ENCODE results near the gene NCAPG2. TPM values are rescaled to one million over a fixed set of nuclear protein-coding genes. Genes with fewer than 3 reads are reported as not detected.

The NCAPG2 gene
- total RNA-seq, 2 donors from 2014 or later = 0.66 to 8.8 TPM

DNA sequence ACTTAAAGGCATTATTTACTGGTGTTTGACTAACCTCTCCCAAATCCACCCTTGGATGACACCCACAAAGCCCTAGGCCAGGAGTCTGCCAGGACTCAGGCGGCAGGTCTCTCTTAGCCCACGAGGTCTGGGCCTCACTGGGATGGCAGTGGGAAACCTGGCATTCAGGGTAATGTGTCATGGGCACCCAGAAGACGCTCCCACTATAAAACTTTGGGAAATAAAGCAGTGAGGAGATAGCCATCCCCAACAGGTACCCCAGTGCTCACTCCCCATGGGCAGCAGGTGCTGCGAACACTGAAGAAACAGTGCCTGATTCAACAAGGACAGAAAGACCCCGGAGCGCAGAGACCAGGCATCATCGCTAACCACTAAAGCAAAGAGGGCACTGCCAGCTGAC, 102.6 kb downstream of the NCAPG2 start:
- Histone ChIP-seq H3K27ac (no peak overlapping the region), H3K4me3 (no peak overlapping the region), H3K4me1 (no peaks in the 10 kb centered on the region), H3K36me3 (replicated peaks in 1 of 2; ENCODE audit: insufficient read depth in 1 of 2, low read depth in 2 of 2) (no peaks in the 10 kb centered on the region), H3K27me3 (no peaks in the 10 kb centered on the region), H3K9me3 (no peaks in the 10 kb centered on the region)
- TF ChIP-seq, protein P1, sequence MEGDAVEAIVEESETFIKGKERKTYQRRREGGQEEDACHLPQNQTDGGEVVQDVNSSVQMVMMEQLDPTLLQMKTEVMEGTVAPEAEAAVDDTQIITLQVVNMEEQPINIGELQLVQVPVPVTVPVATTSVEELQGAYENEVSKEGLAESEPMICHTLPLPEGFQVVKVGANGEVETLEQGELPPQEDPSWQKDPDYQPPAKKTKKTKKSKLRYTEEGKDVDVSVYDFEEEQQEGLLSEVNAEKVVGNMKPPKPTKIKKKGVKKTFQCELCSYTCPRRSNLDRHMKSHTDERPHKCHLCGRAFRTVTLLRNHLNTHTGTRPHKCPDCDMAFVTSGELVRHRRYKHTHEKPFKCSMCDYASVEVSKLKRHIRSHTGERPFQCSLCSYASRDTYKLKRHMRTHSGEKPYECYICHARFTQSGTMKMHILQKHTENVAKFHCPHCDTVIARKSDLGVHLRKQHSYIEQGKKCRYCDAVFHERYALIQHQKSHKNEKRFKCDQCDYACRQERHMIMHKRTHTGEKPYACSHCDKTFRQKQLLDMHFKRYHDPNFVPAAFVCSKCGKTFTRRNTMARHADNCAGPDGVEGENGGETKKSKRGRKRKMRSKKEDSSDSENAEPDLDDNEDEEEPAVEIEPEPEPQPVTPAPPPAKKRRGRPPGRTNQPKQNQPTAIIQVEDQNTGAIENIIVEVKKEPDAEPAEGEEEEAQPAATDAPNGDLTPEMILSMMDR (IDR thresholded peaks at IDR 0.05) = no peak
- TF ChIP-seq POLR2A (IDR thresholded peaks at IDR 0.05) = no peak
- intact Hi-C loops (cut with DNase I) = no loop called here
- 96 to 100% methylated on average over 3 to 7 of the region's 7 CpGs for WGBS, 2 donors
- DNase-seq (no peak), ATAC-seq (no peak)

DNA sequence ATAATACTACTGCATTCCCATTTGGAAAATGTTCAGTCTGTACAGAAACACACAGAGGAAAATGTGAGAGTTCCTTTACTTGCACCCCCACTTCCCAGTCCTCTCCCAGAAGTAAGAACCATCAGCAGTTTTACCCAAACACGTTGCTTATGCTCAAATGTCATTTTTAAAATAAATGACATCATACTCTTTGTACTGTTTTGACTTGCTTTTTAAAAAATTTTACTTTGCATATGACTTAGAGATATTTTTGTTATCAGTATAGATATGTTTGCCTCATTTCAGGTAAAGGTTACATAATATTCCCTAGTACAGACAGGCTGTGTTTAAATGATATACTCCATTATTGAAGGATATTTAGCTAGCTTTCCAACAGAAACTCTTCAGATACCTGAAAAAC, 103.5 kb downstream of the NCAPG2 start:
- H3K36me3 ChIP-seq (replicated peaks in 1 of 2; ENCODE audit: insufficient read depth in 1 of 2, low read depth in 2 of 2) = no peaks in the 10 kb centered on the region
- H3K9me3 ChIP-seq = no peaks in the 10 kb centered on the region
- 46 to 65% methylated on average over 1 of the region's 1 CpG for WGBS, 2 donors
- TF ChIP-seq, protein P1 (IDR thresholded peaks at IDR 0.05) = no peak
- TF ChIP-seq POLR2A (IDR thresholded peaks at IDR 0.05) = no peak
- DNase-seq (no peak), ATAC-seq (no peak)
- no peak overlapping the region for H3K27ac ChIP-seq
- intact Hi-C loops (cut with DNase I) = no loop called here
- no peaks in the 10 kb centered on the region for H3K27me3 ChIP-seq
- no peaks in the 10 kb centered on the region for H3K4me1 ChIP-seq
- no peak overlapping the region for H3K4me3 ChIP-seq

DNA sequence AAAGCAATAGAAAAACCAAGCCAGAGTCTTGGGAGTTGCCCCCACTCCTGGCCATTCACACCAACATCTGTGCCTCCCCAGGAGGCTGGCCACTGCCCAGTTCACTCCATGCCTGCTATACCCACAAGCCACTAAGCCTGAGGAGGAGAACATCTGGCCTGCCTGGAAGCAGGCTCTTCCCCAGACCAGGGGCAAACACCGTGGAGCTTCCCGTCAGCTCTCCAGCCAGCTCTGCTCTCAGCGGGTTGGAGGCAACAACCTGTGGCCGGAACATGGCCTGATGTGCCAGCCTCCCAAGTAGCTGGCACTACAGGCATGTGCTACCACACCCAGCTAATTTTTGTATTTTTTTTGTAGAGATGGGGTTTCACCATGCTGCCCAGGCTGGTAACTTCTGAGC, 107.9 kb downstream of the NCAPG2 start:
- Histone ChIP-seq H3K9me3 (peaks cover 0 to 6% (median 0%) of the 10 kb centered on the region in 3 donors), H3K36me3 (replicated peaks in 1 of 2; ENCODE audit: insufficient read depth in 1 of 2, low read depth in 2 of 2) (no peaks in the 10 kb centered on the region), H3K27me3 (no peaks in the 10 kb centered on the region), H3K4me3 (no peak overlapping the region), H3K4me1 (no peaks in the 10 kb centered on the region), H3K27ac (no peak overlapping the region)
- WGBS, 2 donors = 100% methylated on average over 4 of the region's 4 CpGs; no CpG with 5 or more reads in 1 of the 2 donors
- ATAC-seq = no peak
- no peak for DNase-seq
- TF ChIP-seq, protein P1 (IDR thresholded peaks at IDR 0.05) = no peak
- intact Hi-C loops (cut with DNase I) = no loop called here

DNA sequence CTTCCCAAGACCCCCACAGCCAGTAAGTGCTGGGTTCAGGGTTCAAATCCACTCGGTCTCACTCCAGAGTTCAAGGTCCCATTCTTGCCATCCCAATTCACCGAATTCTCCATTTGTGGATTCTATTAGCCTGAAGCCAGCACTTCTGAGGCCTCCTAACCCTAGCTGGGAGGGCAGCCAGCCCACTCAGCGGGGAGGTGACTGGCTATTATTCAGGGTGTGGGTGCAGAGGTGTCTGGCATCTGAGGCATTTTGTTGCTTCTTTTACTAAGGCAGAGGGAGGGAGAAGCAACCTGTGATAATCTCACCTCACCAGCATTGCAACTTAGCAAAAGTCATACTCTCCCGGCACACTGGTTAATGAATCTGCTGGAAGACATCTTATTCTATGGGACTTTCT, 108.3 kb downstream of the NCAPG2 start:
- no peak overlapping the region for H3K4me3 ChIP-seq
- DNase-seq (no peak), ATAC-seq (no peak)
- H3K27me3 ChIP-seq = no peaks in the 10 kb centered on the region
- H3K36me3 ChIP-seq (replicated peaks in 1 of 2; ENCODE audit: insufficient read depth in 1 of 2, low read depth in 2 of 2) = no peaks in the 10 kb centered on the region
- H3K27ac ChIP-seq = no peak overlapping the region
- intact Hi-C loops (cut with DNase I) = no loop called here
- H3K4me1 ChIP-seq = no peaks in the 10 kb centered on the region
- TF ChIP-seq, protein P1 (IDR thresholded peaks at IDR 0.05) = no peak
- TF ChIP-seq POLR2A (IDR thresholded peaks at IDR 0.05) = no peak
- WGBS, 2 donors = 92 to 96% methylated on average over 2 to 4 of the region's 4 CpGs
- peaks cover 0 to 6% (median 0%) of the 10 kb centered on the region in 3 donors for H3K9me3 ChIP-seq

DNA sequence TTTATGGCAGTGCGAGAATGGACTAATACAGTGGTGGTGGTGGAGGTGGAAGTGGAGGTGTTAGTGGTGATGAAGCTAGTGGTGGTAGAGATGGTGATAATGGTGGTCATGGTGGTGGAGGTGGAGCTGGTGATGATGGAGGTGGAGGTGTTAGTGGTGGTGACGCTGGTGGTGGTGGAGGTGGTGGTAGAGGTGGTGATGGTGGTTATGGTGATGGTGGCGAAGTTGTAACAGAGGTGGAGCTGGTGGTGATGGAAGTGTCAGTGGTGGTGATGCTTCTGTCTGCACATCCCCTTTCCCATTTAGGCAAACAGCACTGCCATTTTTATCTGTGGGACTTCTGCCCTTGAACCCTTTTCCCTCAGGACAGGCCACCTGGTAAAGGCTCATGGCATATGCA, 109.5 kb downstream of the NCAPG2 start:
- no peak for DNase-seq
- ATAC-seq = peak; percentile 48
- intact Hi-C loops (cut with DNase I) = no loop called here
- TF ChIP-seq, protein P1 (IDR thresholded peaks at IDR 0.05) = no peak
- no peak for TF ChIP-seq POLR2A (IDR thresholded peaks at IDR 0.05)
- no peak overlapping the region for H3K27ac ChIP-seq
- no peaks in the 10 kb centered on the region for H3K36me3 ChIP-seq (replicated peaks in 1 of 2; ENCODE audit: insufficient read depth in 1 of 2, low read depth in 2 of 2)
- 61 to 67% methylated on average over 3 of the region's 3 CpGs for WGBS, 2 donors
- H3K4me3 ChIP-seq = no peak overlapping the region
- H3K4me1 ChIP-seq = no peaks in the 10 kb centered on the region
- no peaks in the 10 kb centered on the region for H3K27me3 ChIP-seq
- peaks cover 0 to 6% (median 0%) of the 10 kb centered on the region in 3 donors for H3K9me3 ChIP-seq

Measured in body of pancreas (tissue), 4 donors.